ENCODE results near the gene GDF7.

- TF ChIP-seq CTCF (IDR thresholded peaks at IDR 0.05) (no peak), POLR2A (IDR thresholded peaks at IDR 0.05) (no peak)
Measured at GRCh38 chr2:20626698-20627513, 40.0 kb upstream of the GDF7 start.

Measured in thyroid gland (tissue), 4 donors.